ENCODE results near the gene RPS6KC1.

- TF ChIP-seq CTCF (conservative IDR thresholded peaks at IDR 0.05 in 1 of 2, IDR thresholded peaks at IDR 0.05 in 1 of 2; ENCODE audit: extremely low read depth in 1 of 2, insufficient read depth in 1 of 2, low read depth in 1 of 2, low read length in 2 of 2), result no peak
- TF ChIP-seq EZH2 (IDR thresholded peaks at IDR 0.05; ENCODE audit: borderline replicate concordance, low read length), result no peak
Observed at GRCh38 chr1:213315571-213315970, 264.5 kb downstream of the RPS6KC1 start.

Data from mammary epithelial cell (primary cell).